ENCODE data around the gene LRRC40. TPM values are rescaled to one million over a fixed set of nuclear protein-coding genes. Genes with fewer than 3 reads are reported as not detected.
"Not testable (repeated sequence)": the region's sequence is repeated elsewhere in the genome, so short reads cannot be mapped to it uniquely, and the experiment has no call there.

The LRRC40 gene
- total RNA-seq, 1 donor from 2014 or later = 23.3 TPM

GRCh38 chr1:70220517-70221237 lies 15.3 kb upstream of the LRRC40 start:
- no peak for DNase-seq (ENCODE audit: low spot score)
- Mint-ChIP-seq H3K27me3 (ENCODE audit: low read depth) (no peaks in the 10 kb centered on the region), H3K4me3 (ENCODE audit: low read depth) (peak overlapping the region; percentile 93), H3K36me3 (ENCODE audit: low read depth) (peaks cover 49% of the 10 kb centered on the region), H3K4me1 (ENCODE audit: low read depth) (peaks cover 31% of the 10 kb centered on the region), H3K9me3 (no peaks in the 10 kb centered on the region), H3K27ac (peak overlapping the region; percentile 97)
- intact Hi-C loops (cut with micrococcal nuclease) = loop anchor here (1.0 to 5.0 kb wide), 5 partner anchors 15 to 860 kb away; partner anchors contain the start of genes ANKRD13C, CTH and LRRC40

GRCh38 chr1:70220015-70220414 lies 14.6 kb upstream of the LRRC40 start:
- no peaks in the 10 kb centered on the region for H3K27me3 Mint-ChIP-seq (ENCODE audit: low read depth)
- peaks cover 47% of the 10 kb centered on the region for H3K36me3 Mint-ChIP-seq (ENCODE audit: low read depth)
- H3K4me3 Mint-ChIP-seq (ENCODE audit: low read depth) = peak overlapping the region; percentile 52
- no peaks in the 10 kb centered on the region for H3K9me3 Mint-ChIP-seq
- H3K27ac Mint-ChIP-seq = peak overlapping the region; percentile 78
- no peak for DNase-seq (ENCODE audit: low spot score)
- peaks cover 34% of the 10 kb centered on the region for H3K4me1 Mint-ChIP-seq (ENCODE audit: low read depth)
- intact Hi-C loops (cut with micrococcal nuclease) = loop anchor here (5.0 kb wide), 2 partner anchors 88 to 192 kb away; partner anchors contain the start of gene CTH

- Mint-ChIP-seq H3K4me3 (ENCODE audit: low read depth) (no peak overlapping the region), H3K27me3 (ENCODE audit: low read depth) (no peaks in the 10 kb centered on the region), H3K9me3 (no peaks in the 10 kb centered on the region), H3K27ac (no peak overlapping the region), H3K4me1 (ENCODE audit: low read depth) (peaks cover 33% of the 10 kb centered on the region), H3K36me3 (ENCODE audit: low read depth) (peaks cover 39% of the 10 kb centered on the region)
- DNase-seq (ENCODE audit: low spot score) = no peak
- intact Hi-C loops (cut with micrococcal nuclease) = no loop called here
Measured at GRCh38 chr1:70211541-70211940, 6.2 kb upstream of the LRRC40 start.

- Mint-ChIP-seq H3K36me3 (ENCODE audit: low read depth) (peaks cover 36% of the 10 kb centered on the region), H3K27ac (no peak overlapping the region), H3K4me1 (ENCODE audit: low read depth) (peaks cover 33% of the 10 kb centered on the region), H3K9me3 (no peaks in the 10 kb centered on the region), H3K4me3 (ENCODE audit: low read depth) (no peak overlapping the region), H3K27me3 (ENCODE audit: low read depth) (no peaks in the 10 kb centered on the region)
- no peak for DNase-seq (ENCODE audit: low spot score)
- intact Hi-C loops (cut with micrococcal nuclease) = no loop called here
Measured at GRCh38 chr1:70210820-70211219, 5.4 kb upstream of the LRRC40 start.

GRCh38 chr1:70208292-70208691 lies 2.9 kb upstream of the LRRC40 start:
- H3K27me3 Mint-ChIP-seq (ENCODE audit: low read depth) = no peaks in the 10 kb centered on the region
- intact Hi-C loops (cut with micrococcal nuclease) = loop anchor here (5.0 kb wide), 1 partner anchor 204 kb away; the partner anchor contains the start of gene CTH
- peaks cover 36% of the 10 kb centered on the region for H3K36me3 Mint-ChIP-seq (ENCODE audit: low read depth)
- H3K27ac Mint-ChIP-seq = no peak overlapping the region
- H3K9me3 Mint-ChIP-seq = no peaks in the 10 kb centered on the region
- H3K4me1 Mint-ChIP-seq (ENCODE audit: low read depth) = peaks cover 45% of the 10 kb centered on the region
- peak overlapping the region; percentile 5 for H3K4me3 Mint-ChIP-seq (ENCODE audit: low read depth)
- DNase-seq (ENCODE audit: low spot score) = no peak

- intact Hi-C loops (cut with micrococcal nuclease) = loop anchor here (5.0 kb wide), 1 partner anchor 205 kb away; the partner anchor contains the start of gene CTH
- H3K9me3 Mint-ChIP-seq = no peaks in the 10 kb centered on the region
- peak overlapping the region; percentile 99 for H3K4me3 Mint-ChIP-seq (ENCODE audit: low read depth)
- peak overlapping the region; percentile 60 for H3K27ac Mint-ChIP-seq
- no peaks in the 10 kb centered on the region for H3K27me3 Mint-ChIP-seq (ENCODE audit: low read depth)
- DNase-seq (ENCODE audit: low spot score) = no peak
- peaks cover 49% of the 10 kb centered on the region for H3K4me1 Mint-ChIP-seq (ENCODE audit: low read depth)
- H3K36me3 Mint-ChIP-seq (ENCODE audit: low read depth) = peaks cover 33% of the 10 kb centered on the region
Measured at GRCh38 chr1:70207492-70207891, 2.1 kb upstream of the LRRC40 start.

- intact Hi-C loops (cut with micrococcal nuclease) = loop anchor here (5.0 kb wide), 1 partner anchor 205 kb away; the partner anchor contains the start of gene CTH
- not testable (repeated sequence) for H3K27me3 Mint-ChIP-seq (ENCODE audit: low read depth); DNase-seq (ENCODE audit: low spot score); H3K9me3 Mint-ChIP-seq
- Mint-ChIP-seq H3K27ac (peak overlapping the region; percentile 99), H3K4me3 (ENCODE audit: low read depth) (peak overlapping the region; percentile 99), H3K4me1 (ENCODE audit: low read depth) (peaks cover 54% of the 10 kb centered on the region), H3K36me3 (ENCODE audit: low read depth) (peaks cover 32% of the 10 kb centered on the region)
Measured at GRCh38 chr1:70206833-70207232, 1.5 kb upstream of the LRRC40 start.

- Mint-ChIP-seq H3K9me3 (no peaks in the 10 kb centered on the region), H3K36me3 (ENCODE audit: low read depth) (peaks cover 29% of the 10 kb centered on the region), H3K27me3 (ENCODE audit: low read depth) (no peaks in the 10 kb centered on the region), H3K27ac (peak overlapping the region; percentile 99), H3K4me1 (ENCODE audit: low read depth) (peaks cover 49% of the 10 kb centered on the region), H3K4me3 (ENCODE audit: low read depth) (peak overlapping the region; percentile 99)
- no peak for DNase-seq (ENCODE audit: low spot score)
- intact Hi-C loops (cut with micrococcal nuclease) = loop anchor here (1.0 to 5.0 kb wide), 4 partner anchors 16 to 876 kb away; partner anchors contain the start of genes ANKRD13C, CTH, SRSF11 and ZRANB2
Measured at GRCh38 chr1:70205071-70205433, 327 bp downstream of the LRRC40 start.

GRCh38 chr1:70204600-70204999 lies 779 bp downstream of the LRRC40 start:
- peak overlapping the region; percentile 99 for H3K4me3 Mint-ChIP-seq (ENCODE audit: low read depth)
- no peak for DNase-seq (ENCODE audit: low spot score)
- H3K4me1 Mint-ChIP-seq (ENCODE audit: low read depth) = peaks cover 48% of the 10 kb centered on the region
- H3K9me3 Mint-ChIP-seq = no peaks in the 10 kb centered on the region
- H3K36me3 Mint-ChIP-seq (ENCODE audit: low read depth) = peaks cover 26% of the 10 kb centered on the region
- peak overlapping the region; percentile 99 for H3K27ac Mint-ChIP-seq
- intact Hi-C loops (cut with micrococcal nuclease) = no loop called here
- no peaks in the 10 kb centered on the region for H3K27me3 Mint-ChIP-seq (ENCODE audit: low read depth)

- Mint-ChIP-seq H3K4me1 (ENCODE audit: low read depth) (peaks cover 45% of the 10 kb centered on the region), H3K27ac (no peak overlapping the region), H3K4me3 (ENCODE audit: low read depth) (peak overlapping the region; percentile 99), H3K9me3 (no peaks in the 10 kb centered on the region), H3K27me3 (ENCODE audit: low read depth) (no peaks in the 10 kb centered on the region), H3K36me3 (ENCODE audit: low read depth) (peaks cover 22% of the 10 kb centered on the region)
- no peak for DNase-seq (ENCODE audit: low spot score)
- intact Hi-C loops (cut with micrococcal nuclease) = no loop called here
Measured at GRCh38 chr1:70204139-70204538, 1.2 kb downstream of the LRRC40 start.

GRCh38 chr1:70202173-70202758 lies 3.1 kb downstream of the LRRC40 start:
- DNase-seq (ENCODE audit: low spot score) = no peak
- intact Hi-C loops (cut with micrococcal nuclease) = loop anchor here (2.0 kb wide), 2 partner anchors 33 to 43 kb away; no protein-coding TSS in a partner anchor
- Mint-ChIP-seq H3K36me3 (ENCODE audit: low read depth) (peaks cover 8% of the 10 kb centered on the region), H3K27me3 (ENCODE audit: low read depth) (no peaks in the 10 kb centered on the region), H3K27ac (no peak overlapping the region), H3K4me1 (ENCODE audit: low read depth) (peaks cover 35% of the 10 kb centered on the region), H3K4me3 (ENCODE audit: low read depth) (no peak overlapping the region), H3K9me3 (no peaks in the 10 kb centered on the region)

GRCh38 chr1:70200065-70200464 lies 5.3 kb downstream of the LRRC40 start:
- Mint-ChIP-seq H3K4me3 (ENCODE audit: low read depth) (no peak overlapping the region), H3K27ac (no peak overlapping the region), H3K9me3 (no peaks in the 10 kb centered on the region), H3K27me3 (ENCODE audit: low read depth) (no peaks in the 10 kb centered on the region), H3K4me1 (ENCODE audit: low read depth) (peaks cover 34% of the 10 kb centered on the region), H3K36me3 (ENCODE audit: low read depth) (peaks cover 3% of the 10 kb centered on the region)
- intact Hi-C loops (cut with micrococcal nuclease) = no loop called here
- no peak for DNase-seq (ENCODE audit: low spot score)

- Mint-ChIP-seq H3K9me3 (no peaks in the 10 kb centered on the region), H3K27ac (no peak overlapping the region), H3K36me3 (ENCODE audit: low read depth) (peaks cover 8% of the 10 kb centered on the region), H3K4me1 (ENCODE audit: low read depth) (peaks cover 10% of the 10 kb centered on the region), H3K4me3 (ENCODE audit: low read depth) (no peak overlapping the region), H3K27me3 (ENCODE audit: low read depth) (no peaks in the 10 kb centered on the region)
- intact Hi-C loops (cut with micrococcal nuclease) = no loop called here
- no peak for DNase-seq (ENCODE audit: low spot score)
Measured at GRCh38 chr1:70196333-70196732, 9.0 kb downstream of the LRRC40 start.
